Mammary microvascular endothelial cell (primary cell): Measurements from ENCODE around the gene FOXRED1. TPM values are rescaled to one million over a fixed set of nuclear protein-coding genes. Genes with fewer than 3 reads are reported as not detected.

Experiments
- total RNA-seq: library from RNA; depleted of rRNA; stranded (reverse); fragments of >200 nt; gene quantifications from 2 replicates; pipeline ENCODE4 v1.2.3, GENCODE V29; 2015

Gene FOXRED1
- total RNA-seq = 17.4 and 25.7 TPM in 2 replicates

DNA sequence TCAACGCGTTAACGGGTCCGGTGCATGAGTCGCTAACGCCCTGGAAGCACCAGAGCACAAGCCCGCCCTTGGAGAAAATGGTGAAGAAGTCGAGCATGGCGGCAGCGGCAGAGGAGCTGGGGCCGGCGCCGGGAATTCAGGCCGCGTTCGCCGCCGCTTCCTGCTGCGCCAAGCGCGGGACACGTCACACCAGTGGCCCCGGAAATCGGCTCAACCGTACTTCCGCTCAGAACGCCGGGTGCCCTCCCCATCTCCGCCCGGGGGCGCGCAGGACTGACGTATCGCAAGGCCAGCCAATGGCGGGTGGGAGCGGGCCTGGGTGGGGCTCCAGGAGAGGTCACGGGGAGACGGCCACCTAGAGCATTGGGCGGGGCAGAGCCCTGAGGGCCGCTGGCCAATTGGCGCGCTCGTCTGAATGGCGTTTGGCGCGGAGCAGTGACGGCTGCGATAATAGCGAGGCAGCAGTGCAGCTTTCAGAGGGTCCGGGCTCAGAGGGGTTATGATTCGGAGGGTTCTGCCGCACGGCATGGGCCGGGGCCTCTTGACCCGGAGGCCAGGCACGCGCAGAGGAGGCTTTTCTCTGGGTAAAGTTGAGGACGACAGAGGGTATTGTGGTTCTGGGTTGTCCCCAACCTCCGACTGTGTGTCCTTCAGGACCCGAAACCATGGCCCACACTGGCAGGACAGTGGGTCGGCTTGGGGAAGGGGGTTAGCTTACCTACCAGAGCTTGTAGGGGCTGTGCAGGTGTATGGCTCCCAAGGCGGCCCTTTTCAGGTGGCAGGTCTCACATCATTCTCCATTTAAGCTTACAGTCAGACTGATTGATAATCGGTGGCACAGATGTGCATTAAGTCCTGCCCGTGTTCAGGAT is at the start of gene FOXRED1, which contains the start of gene SRPRA:
Gene FOXRED1, plus strand, starts transcription at position 447 of the 872 bp plus-strand sequence. Its CDS starts 53 bp downstream, at position 500.
Gene SRPRA, minus strand, starts transcription at position 188 of the 872 bp plus-strand sequence. Its CDS starts 91 bp downstream, at position 97.

DNA sequence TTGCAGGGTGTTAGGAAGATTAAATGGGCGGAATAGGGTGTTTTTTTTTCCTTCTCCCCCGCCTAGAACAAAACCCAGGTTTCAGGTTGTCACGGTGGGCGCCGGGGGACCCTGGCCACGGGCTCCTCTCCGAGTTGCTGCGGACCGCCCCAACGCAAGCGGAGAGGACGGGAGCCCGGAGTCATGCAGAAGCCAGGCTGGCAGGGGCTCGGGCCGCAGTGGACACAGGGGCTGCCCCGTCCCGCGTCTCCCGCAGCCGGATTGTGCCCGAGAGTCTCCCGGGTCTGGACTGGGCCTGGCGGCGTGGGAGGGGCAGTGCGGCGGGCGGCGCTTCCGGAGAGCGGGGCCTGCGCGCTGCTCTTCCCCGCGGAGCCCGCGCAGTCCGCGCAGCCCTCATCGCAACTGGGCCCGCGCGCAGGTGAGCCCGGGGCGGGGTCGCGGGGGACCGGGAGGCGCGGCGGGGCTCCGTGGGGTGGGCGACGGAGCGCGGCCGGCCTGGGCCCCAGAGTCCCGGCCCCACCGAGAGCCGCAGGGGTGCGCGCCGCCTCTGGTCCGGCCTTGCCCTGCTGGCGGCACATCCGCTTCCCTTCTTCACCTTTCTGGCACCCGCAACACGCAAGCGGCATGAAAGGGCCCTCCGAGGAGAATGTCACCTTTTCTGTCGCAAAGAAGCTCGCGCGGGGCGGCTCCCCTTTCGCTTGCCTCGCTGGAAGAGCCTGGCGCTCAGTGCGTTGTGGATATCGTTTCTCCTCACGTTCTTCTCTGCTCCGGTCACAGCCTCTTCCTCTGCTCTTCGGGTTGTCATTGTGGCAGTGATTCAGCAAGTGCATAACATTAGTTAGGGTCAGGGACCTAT is 14.0 kb downstream of the FOXRED1 start, which contains the start of gene TIRAP:
Gene TIRAP, plus strand, starts transcription at position 358 of the 856 bp plus-strand sequence. CDS start 7,802 bp downstream, outside the sequence.

DNA sequence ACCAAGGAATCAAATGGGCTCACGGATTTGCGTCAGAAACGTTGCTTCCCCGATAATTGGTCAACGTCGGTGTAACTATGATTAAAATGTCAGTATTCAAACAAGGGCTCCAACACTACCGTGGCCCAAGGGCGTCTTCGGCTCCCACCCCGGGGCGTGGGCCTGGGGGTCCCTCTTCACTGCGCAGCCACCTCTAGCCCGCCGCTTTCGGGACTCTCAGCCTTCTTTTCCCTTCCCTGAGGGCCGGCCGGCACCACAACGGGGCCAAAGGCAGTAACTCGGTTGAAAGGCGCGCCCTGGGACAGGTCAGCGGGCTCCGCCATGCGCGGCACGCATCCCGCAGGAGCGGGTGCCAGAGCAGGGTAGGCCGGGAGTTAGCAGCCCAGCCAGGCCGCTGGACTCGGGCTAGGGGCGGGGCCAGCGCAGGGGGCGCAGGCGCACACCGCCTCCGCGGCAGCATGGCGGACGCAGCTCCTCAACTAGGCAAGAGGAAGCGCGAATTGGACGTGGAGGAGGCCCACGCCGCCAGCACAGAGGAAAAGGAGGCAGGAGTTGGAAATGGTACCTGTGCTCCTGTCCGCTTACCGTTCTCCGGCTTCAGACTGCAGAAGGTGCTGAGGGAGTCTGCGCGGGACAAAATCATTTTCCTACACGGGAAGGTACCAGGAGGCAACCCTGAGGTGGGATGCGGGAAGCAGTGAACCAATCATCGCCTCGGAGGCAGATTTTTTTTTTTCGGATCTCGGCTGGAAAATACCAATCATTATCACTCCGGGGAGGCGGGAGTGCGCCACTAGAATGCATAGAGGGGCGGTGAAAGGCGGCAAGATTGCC is 34.9 kb downstream of the FOXRED1 start, which contains the start of gene DCPS:
Gene DCPS, plus strand, starts transcription at position 438 of the 834 bp plus-strand sequence. Its CDS starts 21 bp downstream, at position 459.

Other genes starting within 250 kb of the FOXRED1 start
- 0.67 and 1.7 TPM in 2 replicates for gene CDON, start 206.3 kb upstream of the FOXRED1 start, total RNA-seq
- gene RPUSD4, start 57.5 kb upstream of the FOXRED1 start, total RNA-seq = 14.6 and 15.0 TPM in 2 replicates
- gene FAM118B, start 57.4 kb upstream of the FOXRED1 start, total RNA-seq = 23.8 and 30.2 TPM in 2 replicates
- 107 and 109 TPM in 2 replicates for gene SRPRA, start 259 bp upstream of the FOXRED1 start, total RNA-seq
- 4.6 and 5.2 TPM in 2 replicates for gene TIRAP, start 13.9 kb downstream of the FOXRED1 start, total RNA-seq
- gene DCPS, start 34.9 kb downstream of the FOXRED1 start, total RNA-seq = 31.0 and 33.1 TPM in 2 replicates
- 15.3 and 23.1 TPM in 2 replicates for gene ST3GAL4, start 86.5 kb downstream of the FOXRED1 start, total RNA-seq